Esophagus (tissue), 2 donors: Measurements from ENCODE around the gene CPNE7. TPM values are rescaled to one million over a fixed set of nuclear protein-coding genes. Genes with fewer than 3 reads are reported as not detected.

Source experiments
- H3K27ac ChIP-seq, 2 donors: one replicate each; pipeline ENCODE4 v1.5.1; 2013; ENCODE audit warnings: low read depth in 2 of 2, mild to moderate bottlenecking in 2 of 2, inconsistent platforms in 1 of 2, low read length in 1 of 2, moderate library complexity in 1 of 2
- H3K27me3 ChIP-seq, 2 donors: one replicate each; pipeline ENCODE4 v1.6.1; 2013; ENCODE audit warnings: low read length in 2 of 2, control low read depth in 1 of 2, mild to moderate bottlenecking in 1 of 2; ENCODE audit not compliant: insufficient read depth in 2 of 2, control insufficient read depth in 1 of 2
- H3K36me3 ChIP-seq, 2 donors: one replicate each; pipeline ENCODE4 v1.6.1; 2013; ENCODE audit warnings: low read length in 1 of 2; ENCODE audit not compliant: control insufficient read depth in 2 of 2, insufficient read depth in 2 of 2
- H3K4me1 ChIP-seq, 2 donors: one replicate each; pipeline ENCODE4 v1.6.1; 2013; ENCODE audit warnings: low read length in 1 of 2; ENCODE audit not compliant: control insufficient read depth in 2 of 2, insufficient read depth in 2 of 2
- H3K4me3 ChIP-seq, 2 donors: one replicate each; pipeline ENCODE4 v1.5.1; 2013; ENCODE audit warnings: low read length in 2 of 2, mild to moderate bottlenecking in 2 of 2, low read depth in 1 of 2, moderate library complexity in 1 of 2
- H3K9me3 ChIP-seq, 2 donors: one replicate each; pipeline ENCODE4 v1.6.1; 2013; ENCODE audit warnings: mild to moderate bottlenecking in 2 of 2, low read depth in 1 of 2, low read length in 1 of 2, moderate library complexity in 1 of 2; ENCODE audit not compliant: control insufficient read depth in 2 of 2, insufficient read depth in 1 of 2
- WGBS, 2 donors: extraction: QIAGEN DNeasy Blood & Tissue Kit; methylation state at CpG; one replicate each; pipeline ENCODE4 v1.1.7; 2013; 5-methylcytosine and 5-hydroxymethylcytosine counted together
- polyA plus RNA-seq, 2 donors: library from polyadenylated mRNA; stranded (reverse); fragments of 200-250 nt; gene quantifications; one replicate each; pipeline ENCODE4 v1.2.3, GENCODE V29; 2013
- donor health status: healthy with polysubstance abuse.
- donor health status: Bipolar disorder and iron deficiency.

Gene CPNE7
- polyA plus RNA-seq, 2 donors: 1.5 to 4.5 TPM

GRCh38 chr16:89555780-89556179, 19.8 kb upstream of the CPNE7 start:
- 84 to 85% methylated on average over 13 of the region's 13 CpGs for WGBS, 2 donors
- Histone ChIP-seq H3K9me3 (no peaks in the 10 kb centered on the region), H3K4me1 (peaks cover 0 to 2% of the 10 kb centered on the region in 2 donors), H3K27me3 (no peaks in the 10 kb centered on the region), H3K4me3 (no peak overlapping the region), H3K36me3 (peaks cover 15 to 42% of the 10 kb centered on the region in 2 donors), H3K27ac (no peak overlapping the region)

GRCh38 chr16:89556750-89557689, 18.5 kb upstream of the CPNE7 start:
- Histone ChIP-seq H3K27me3 (no peaks in the 10 kb centered on the region), H3K27ac (no peak overlapping the region), H3K36me3 (peaks cover 9 to 39% of the 10 kb centered on the region in 2 donors), H3K4me3 (no peak overlapping the region), H3K4me1 (peaks cover 0 to 5% of the 10 kb centered on the region in 2 donors), H3K9me3 (no peaks in the 10 kb centered on the region)
- WGBS, 2 donors: 60 to 65% methylated on average over 34 of the region's 34 CpGs

GRCh38 chr16:89557690-89558490, 17.7 kb upstream of the CPNE7 start:
- Histone ChIP-seq H3K36me3 (peaks cover 9 to 31% of the 10 kb centered on the region in 2 donors), H3K4me1 (peaks cover 0 to 5% of the 10 kb centered on the region in 2 donors), H3K9me3 (no peaks in the 10 kb centered on the region), H3K27ac (no peak overlapping the region), H3K4me3 (no peak overlapping the region), H3K27me3 (no peaks in the 10 kb centered on the region)
- WGBS, 2 donors: 80 to 87% methylated on average over 19 of the region's 19 CpGs

- peak within 1 kb of the TSS; percentile 80 to 93 for H3K4me3 ChIP-seq
- peak within 1 kb of the TSS; percentile 94 to 100 for H3K27ac ChIP-seq
- H3K9me3 ChIP-seq: no peaks in the 10 kb centered on the region
- no peaks in the 10 kb centered on the region for H3K27me3 ChIP-seq
- peaks cover 11 to 33% of the 10 kb centered on the region in 2 donors for H3K36me3 ChIP-seq
- 0% methylated on average over 64 to 87 of the region's 87 CpGs for WGBS, 2 donors
- H3K4me1 ChIP-seq: peaks cover 4 to 27% of the 10 kb centered on the region in 2 donors
These were observed 15.0 kb upstream of the CPNE7 start, which contains the start of gene RPL13 for GRCh38 chr16:89560378-89561141. Gene RPL13, plus strand, starts transcription at chr16:89560682. Its CDS starts 278 bp downstream, at chr16:89560960.

GRCh38 chr16:89561142-89561883, 14.2 kb upstream of the CPNE7 start:
- Histone ChIP-seq H3K4me3 (peak overlapping the region; percentile 80 to 93), H3K36me3 (peaks cover 11 to 25% of the 10 kb centered on the region in 2 donors), H3K27ac (peak overlapping the region; percentile 75 to 90), H3K4me1 (peaks cover 4 to 33% of the 10 kb centered on the region in 2 donors), H3K9me3 (no peaks in the 10 kb centered on the region), H3K27me3 (no peaks in the 10 kb centered on the region)
- 3 to 4% methylated on average over 45 to 58 of the region's 58 CpGs for WGBS, 2 donors

- WGBS, 2 donors: 38 to 39% methylated on average over 23 of the region's 23 CpGs
- H3K4me1 ChIP-seq: peaks cover 4 to 33% of the 10 kb centered on the region in 2 donors
- peaks cover 7 to 22% of the 10 kb centered on the region in 2 donors for H3K36me3 ChIP-seq
- no peaks in the 10 kb centered on the region for H3K27me3 ChIP-seq
- peak overlapping the region in 1 of 2 donors; percentile 90 for H3K27ac ChIP-seq
- H3K4me3 ChIP-seq: peak overlapping the region; percentile 80 to 93
- no peaks in the 10 kb centered on the region for H3K9me3 ChIP-seq
These were observed 13.5 kb upstream of the CPNE7 start for GRCh38 chr16:89561884-89562599.

- H3K4me1 ChIP-seq: peaks cover 4 to 33% of the 10 kb centered on the region in 2 donors
- peak overlapping the region in 1 of 2 donors; percentile 80 for H3K4me3 ChIP-seq
- H3K27ac ChIP-seq: peak overlapping the region in 1 of 2 donors; percentile 45
- H3K36me3 ChIP-seq: peaks cover 7 to 24% of the 10 kb centered on the region in 2 donors
- no peaks in the 10 kb centered on the region for H3K27me3 ChIP-seq
- H3K9me3 ChIP-seq: no peaks in the 10 kb centered on the region
- 60 to 69% methylated on average over 12 of the region's 12 CpGs for WGBS, 2 donors
These were observed 12.6 kb upstream of the CPNE7 start for GRCh38 chr16:89562939-89563338.

GRCh38 chr16:89563639-89564392, 11.7 kb upstream of the CPNE7 start:
- H3K4me3 ChIP-seq: no peak overlapping the region
- peak overlapping the region in 1 of 2 donors; percentile 45 for H3K27ac ChIP-seq
- H3K27me3 ChIP-seq: no peaks in the 10 kb centered on the region
- H3K4me1 ChIP-seq: peaks cover 4 to 33% of the 10 kb centered on the region in 2 donors
- WGBS, 2 donors: 51 to 56% methylated on average over 12 of the region's 12 CpGs
- peaks cover 7 to 24% of the 10 kb centered on the region in 2 donors for H3K36me3 ChIP-seq
- no peaks in the 10 kb centered on the region for H3K9me3 ChIP-seq
